Activated CD8-positive, alpha-beta memory T cell treated with anti-CD3 and anti-CD28 coated beads for 24 hours (primary cell): Measurements from ENCODE around the gene KLHL28.

ENCODE experiments used
- DNase-seq: peaks from one replicate; pipeline ENCODE4 v3.0.0-alpha.2; 2020

The KLHL28 gene

DNA sequence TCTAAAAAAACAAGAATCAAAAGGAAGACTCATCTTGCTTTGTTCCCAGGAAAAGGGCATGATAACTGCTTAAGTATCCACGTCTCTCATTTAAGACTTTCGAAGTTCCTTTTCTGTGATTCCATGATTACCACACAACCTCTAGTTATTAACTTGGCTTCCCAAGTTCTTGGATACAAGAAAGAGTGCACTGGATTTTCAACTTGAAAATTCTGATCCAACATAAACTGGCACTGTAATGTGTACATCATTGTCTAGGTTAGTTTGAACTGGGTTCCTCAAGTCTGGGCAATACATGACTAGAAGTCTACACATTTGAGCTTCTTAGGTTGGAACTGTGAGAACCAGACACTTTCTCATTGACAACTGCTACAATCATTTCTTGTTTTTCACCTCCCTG is 1.6 kb downstream of the KLHL28 start:
- DNase-seq, result no peak

DNA sequence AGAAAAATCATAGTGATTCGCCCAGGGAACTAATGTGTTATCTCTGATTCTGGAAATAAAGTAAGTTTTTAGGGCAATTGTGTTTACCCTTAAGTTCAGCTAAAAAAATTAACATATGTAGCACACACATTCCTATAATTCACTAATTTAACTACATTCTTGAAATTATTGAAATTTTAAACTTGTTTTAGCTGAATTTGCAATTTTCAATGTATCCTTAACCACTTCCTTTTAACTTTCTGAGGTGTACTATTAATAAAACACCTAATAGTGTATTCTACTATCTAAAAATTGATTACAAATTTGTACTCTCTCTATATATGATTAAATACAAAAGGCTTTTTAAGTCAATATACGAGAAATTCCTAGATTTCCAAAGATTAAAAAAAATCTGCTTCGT is 2.2 kb downstream of the KLHL28 start:
- no peak for DNase-seq

DNA sequence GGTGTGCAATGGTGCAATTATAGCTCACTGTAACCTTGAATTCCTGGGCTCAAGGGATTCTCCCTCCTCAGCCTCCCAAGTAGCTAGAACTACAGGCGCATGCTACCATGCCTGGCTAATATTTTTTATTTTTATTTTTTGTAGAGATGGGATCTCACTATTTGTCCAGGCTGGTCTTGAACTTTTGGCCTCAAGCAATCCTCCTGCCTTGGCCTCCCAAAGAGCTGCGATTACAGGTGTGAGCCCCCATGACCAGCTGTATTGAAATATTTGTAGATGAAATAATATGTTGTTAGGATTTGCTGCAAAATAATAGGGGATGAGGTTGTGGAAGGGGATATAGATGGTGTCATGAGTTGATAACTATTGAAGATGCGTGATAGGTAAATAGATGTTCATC is 4.9 kb downstream of the KLHL28 start:
- DNase-seq, result no peak

DNA sequence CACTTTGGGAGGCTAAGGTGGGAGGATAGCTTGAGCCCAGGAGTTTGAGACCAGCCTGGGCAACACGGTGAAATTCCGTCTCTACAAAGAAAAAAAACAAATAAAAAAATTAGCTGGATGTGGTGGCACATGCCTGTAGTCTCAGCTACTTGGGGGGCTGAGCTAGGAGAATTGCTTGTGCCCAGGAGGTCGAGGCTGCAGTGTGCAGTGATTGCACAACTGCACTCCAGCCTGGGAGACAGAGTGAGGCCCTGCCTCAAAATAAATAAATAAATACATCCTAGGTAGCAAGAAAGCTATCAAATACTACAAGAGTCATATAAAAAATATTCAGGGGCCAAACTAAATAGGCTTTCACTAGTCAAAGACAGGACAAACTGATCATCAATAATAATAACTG is 6.2 kb downstream of the KLHL28 start:
- DNase-seq, result no peak

- DNase-seq, result no peak
These were observed 7.0 kb downstream of the KLHL28 start for GRCh38 chr14:44954750-44955149.

DNA sequence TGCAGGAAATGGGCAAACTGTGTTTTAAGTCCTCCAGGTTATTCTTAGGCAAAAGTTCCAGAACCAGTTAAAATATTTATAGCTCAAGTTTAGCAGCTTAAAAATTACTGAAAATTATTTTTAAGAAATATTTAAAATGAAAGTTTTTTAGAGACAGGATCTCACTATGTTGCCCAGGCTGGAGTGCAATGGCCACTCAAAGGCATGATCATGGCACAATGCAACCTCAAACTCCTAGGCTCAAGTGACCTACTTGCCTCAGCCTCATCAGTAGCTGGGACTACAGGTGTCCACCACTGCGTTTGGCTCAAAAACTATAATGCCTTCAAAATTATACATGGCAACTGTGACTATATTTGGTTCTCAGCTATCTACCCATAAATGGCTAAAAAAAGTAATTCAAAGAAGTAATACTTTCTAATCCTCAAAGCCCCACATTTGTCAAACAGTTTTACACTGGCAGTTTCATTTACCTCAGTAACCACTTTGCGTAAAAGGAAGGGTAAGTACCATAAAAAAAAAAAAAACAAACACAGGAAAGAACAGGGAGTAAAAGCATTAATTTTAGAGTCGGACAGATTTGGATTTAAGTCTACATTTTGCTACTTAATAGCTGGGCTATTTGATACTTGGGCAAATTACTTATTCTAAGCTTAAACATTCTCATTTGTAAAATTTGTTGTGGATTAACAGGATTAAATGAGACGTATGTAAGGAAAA is 9.2 kb downstream of the KLHL28 start:
- no peak for DNase-seq

- DNase-seq, result no peak
These were observed 10.7 kb downstream of the KLHL28 start for GRCh38 chr14:44951051-44951450.

- no peak for DNase-seq
These were observed 16.5 kb downstream of the KLHL28 start for GRCh38 chr14:44945264-44945663.

DNA sequence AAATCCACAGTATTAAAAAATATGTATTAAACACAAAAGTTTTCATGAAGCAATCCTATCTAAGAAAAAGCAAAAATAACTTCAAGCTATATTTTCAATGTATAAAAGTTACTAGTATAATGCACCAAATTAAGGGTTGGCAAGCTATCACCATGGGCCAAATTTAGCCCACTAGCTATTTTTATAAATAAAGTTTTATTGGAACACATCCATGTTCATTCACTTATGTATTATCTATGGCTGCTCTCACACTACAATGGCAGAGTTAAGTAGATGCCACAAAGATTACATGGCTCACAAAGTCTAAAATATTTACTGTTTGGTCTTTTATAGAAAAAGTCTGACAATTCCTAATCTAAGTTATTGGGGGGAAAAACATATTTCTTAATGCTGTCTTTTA is 17.6 kb downstream of the KLHL28 start:
- no peak for DNase-seq

GRCh38 chr14:44942436-44942835 is 19.3 kb downstream of the KLHL28 start:
- DNase-seq, result no peak

GRCh38 chr14:44941591-44941990 is 20.2 kb downstream of the KLHL28 start:
- no peak for DNase-seq

DNA sequence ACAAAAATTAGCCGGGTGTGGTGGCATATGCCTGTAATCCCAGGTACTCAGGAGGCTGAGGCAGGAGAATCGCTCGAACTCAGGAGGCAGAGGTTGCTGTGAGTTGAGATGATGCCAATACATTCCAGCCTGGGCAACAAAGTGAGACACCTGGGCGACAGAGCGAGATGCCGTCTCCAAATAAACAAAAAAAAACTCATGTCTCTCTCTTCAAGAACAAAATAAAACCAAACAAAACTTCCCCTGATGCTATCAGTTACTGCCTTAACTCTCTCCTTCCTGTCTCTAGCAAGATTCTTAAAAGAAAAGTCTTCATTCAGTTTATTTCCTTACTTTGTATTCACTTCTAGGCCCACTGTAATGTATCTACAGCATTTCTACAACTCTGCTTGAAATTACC is 20.8 kb downstream of the KLHL28 start:
- DNase-seq, result no peak

DNA sequence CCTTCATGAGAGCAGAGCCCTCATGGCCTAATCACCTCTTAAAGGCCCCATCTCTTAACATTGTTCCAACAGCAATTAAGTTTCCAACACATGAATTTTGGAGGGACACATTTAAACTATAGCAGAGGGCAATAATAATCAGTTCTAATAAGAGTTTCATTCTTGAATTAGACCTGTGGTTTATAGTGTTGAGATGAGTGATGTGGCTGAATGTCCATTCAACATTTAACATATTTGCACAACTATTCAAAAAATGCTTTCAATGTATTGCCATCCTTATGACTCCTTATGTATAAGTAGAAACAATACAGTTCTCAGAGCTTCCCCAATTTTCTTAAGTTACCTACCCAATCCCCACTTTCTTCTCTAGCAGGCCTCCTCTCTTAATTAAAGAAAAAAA is 21.5 kb downstream of the KLHL28 start:
- DNase-seq, result no peak

- no peak for DNase-seq
These were observed 24.2 kb downstream of the KLHL28 start for GRCh38 chr14:44937547-44937946.

- no peak for DNase-seq
These were observed 26.6 kb downstream of the KLHL28 start for GRCh38 chr14:44935155-44935554.

DNA sequence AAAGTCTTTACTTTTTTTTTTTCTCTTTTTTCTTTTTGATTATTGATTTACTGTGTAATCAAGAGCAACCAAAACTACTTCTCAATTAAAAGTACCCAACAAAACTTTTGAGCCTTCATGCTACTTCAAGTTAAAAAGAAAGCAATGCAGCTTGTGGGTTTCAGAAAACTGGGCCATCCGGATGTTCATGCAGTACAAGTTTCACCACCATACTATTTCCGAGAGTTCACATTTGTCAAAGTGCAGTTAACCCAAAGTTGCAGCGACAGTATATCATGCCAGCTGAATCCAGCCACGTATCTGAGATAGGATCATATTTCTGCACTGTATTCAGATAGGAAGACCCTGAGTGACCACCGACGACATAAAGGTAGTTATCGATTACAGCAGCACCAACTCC is 33.0 kb downstream of the KLHL28 start:
- no peak for DNase-seq

DNA sequence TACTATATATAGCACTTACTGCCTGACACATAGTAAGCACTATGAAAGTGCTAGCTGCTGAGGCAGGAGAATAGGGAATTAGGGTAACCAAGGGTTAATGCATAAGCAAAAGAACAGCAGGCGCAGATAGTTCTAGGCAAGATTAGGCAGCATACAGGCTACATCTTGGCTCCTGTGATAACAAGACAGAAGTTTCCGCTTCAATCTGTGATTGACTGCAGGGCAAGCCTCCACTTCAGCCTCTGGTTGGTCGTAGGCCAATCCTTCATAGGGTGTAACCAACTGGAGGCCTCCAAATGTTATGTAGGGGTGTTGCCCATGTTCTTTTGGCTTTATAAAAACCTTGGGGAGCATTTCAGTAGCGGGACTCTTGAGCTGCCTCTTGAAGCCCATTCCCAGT is 46.9 kb downstream of the KLHL28 start:
- no peak for DNase-seq

DNA sequence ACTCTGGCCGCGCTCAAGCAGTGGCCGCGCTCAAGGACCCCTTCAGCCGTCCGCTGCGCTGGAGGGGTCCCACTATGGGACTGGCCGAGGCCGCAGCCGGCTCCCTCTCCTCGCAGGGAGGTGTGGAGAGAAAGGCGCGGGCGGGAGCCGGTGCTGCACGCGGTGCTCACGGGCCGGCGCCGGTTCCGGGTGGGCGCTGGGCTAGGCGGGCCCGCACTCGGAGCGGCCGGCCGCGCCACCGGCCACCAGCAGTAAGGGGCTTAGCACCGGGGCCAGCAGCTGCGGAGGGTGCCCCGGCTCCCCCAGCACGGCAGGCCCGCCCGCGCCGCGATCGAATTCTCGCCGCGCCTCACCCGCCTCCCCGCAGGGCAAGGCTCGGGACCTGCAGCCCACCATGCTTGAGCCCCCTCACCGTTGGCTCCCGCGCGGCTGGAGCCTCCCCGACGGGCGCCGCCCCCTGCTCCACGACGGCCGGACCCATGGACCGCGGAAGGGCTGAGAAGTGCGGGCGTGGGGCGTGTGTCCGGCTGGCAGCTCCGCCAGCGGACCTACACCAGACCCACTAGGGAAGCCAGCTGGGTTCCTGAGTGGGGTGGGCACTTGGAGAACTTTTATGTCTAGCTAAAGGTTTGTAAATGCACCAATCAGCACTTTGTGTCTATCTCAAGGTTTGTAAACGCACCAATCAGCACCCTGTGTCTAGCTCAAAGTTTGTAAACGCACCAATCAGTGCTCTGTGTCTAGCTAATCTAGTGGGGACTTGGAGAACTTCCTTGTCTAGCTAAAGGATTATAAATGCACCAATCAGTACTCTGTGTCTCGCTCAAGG is 49.5 kb downstream of the KLHL28 start:
- DNase-seq, result peak; percentile 57

DNA sequence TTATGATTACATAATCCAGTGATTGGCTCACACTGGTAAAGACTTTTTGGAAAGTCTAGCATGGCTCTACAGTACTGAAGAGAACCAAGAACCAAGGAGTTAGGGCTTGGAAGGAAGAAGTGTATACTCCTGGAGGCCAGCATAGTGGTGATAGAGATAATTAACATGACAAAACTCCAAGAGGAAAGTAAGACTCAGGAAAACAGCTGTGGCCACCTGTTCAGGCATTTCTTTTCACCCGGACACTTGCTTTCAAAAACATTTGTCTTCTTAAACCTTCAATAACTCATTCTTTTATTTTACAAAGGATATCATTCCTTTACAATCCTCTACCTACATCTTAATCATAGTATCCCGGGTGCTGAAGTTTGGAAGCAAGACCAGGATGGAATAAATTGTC is 50.9 kb downstream of the KLHL28 start:
- no peak for DNase-seq

DNA sequence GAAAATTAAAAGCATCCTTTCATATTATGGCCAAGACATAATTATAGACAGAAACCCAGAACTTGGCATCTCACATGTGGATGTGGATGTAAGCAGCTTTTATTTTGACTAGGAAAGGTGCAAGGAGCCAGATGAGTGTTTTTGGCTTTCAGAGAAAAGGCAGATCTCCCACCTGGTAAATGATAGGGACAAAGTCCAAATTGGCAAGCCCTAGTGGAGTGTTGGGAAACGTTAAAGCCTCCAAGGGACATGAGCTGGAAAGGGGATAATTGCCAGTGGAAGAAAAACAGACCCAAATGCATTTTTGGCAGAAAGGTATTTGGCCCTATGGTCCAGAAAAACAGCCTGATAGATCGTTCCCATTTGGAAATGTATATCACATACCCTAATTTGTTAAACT is 60.1 kb downstream of the KLHL28 start:
- DNase-seq, result no peak

GRCh38 chr14:44898551-44898950 is 63.2 kb downstream of the KLHL28 start:
- DNase-seq, result no peak

GRCh38 chr14:44897845-44898151 is 63.9 kb downstream of the KLHL28 start:
- no peak for DNase-seq

- DNase-seq, result peak; percentile 98
These were observed 64.5 kb downstream of the KLHL28 start for GRCh38 chr14:44897041-44897844.
